B cell (primary cell): ENCODE data around the gene NKX6-2.

Source experiments
- CTCF ChIP-seq: fragments of 200-600 bp; IDR thresholded peaks from one replicate; pipeline ENCODE4 v1.8.0; 2022; ENCODE audit warnings: antibody characterized with exemption, mild to moderate bottlenecking
- EZH2 ChIP-seq: IDR thresholded peaks from 2 replicates; pipeline ENCODE4 v1.6.1; 2012; ENCODE audit warnings: borderline replicate concordance, low read depth, mild to moderate bottlenecking, moderate library complexity, low read length; ENCODE audit not compliant: insufficient read depth, poor library complexity, severe bottlenecking

GRCh38 chr10:132815168-132815857 lies 29.4 kb upstream of the NKX6-2 start:
- TF ChIP-seq CTCF, result no peak
- no peak for TF ChIP-seq EZH2
